ENCODE measurements around the gene C10orf143.

The C10orf143 gene

DNA sequence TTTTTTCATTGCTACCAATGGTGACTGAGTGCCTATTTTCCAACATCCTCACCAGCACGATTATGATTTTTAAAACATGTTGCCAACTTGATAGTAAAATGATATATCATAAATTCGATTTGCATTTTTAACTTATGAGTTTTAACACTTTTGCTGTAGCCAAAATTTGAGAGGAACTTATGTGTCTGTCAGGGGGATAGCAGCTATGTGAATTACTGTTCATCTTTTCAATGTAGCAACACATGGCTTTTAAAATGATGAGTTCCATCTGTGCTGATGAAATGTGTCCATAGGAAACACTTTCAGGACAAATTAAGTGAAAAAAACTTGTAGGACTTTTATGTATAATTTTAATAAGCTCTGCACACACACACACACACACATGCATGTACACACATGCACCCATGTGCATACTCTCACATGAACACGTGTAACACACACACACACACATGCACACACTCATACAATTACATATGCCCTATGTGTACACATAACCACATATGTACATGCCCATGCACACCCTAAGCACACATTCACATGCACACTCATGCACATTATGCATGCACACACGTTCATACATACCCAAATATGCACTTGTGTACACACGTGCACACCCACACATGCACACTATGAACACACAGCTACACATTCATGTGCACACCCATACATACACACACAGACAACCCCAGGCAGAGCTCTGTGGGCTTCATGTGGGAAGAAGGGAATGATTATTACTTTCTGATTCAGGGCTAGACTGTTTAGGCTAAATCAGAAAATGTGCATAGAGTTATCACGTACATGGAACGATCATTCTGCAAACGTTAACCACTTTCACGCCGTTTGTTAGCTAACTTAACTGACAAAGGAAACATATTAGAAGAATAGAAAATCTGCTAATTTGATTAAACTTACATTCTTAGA lies 68.9 kb downstream of the C10orf143 start:
- TF ChIP-seq, protein P1, sequence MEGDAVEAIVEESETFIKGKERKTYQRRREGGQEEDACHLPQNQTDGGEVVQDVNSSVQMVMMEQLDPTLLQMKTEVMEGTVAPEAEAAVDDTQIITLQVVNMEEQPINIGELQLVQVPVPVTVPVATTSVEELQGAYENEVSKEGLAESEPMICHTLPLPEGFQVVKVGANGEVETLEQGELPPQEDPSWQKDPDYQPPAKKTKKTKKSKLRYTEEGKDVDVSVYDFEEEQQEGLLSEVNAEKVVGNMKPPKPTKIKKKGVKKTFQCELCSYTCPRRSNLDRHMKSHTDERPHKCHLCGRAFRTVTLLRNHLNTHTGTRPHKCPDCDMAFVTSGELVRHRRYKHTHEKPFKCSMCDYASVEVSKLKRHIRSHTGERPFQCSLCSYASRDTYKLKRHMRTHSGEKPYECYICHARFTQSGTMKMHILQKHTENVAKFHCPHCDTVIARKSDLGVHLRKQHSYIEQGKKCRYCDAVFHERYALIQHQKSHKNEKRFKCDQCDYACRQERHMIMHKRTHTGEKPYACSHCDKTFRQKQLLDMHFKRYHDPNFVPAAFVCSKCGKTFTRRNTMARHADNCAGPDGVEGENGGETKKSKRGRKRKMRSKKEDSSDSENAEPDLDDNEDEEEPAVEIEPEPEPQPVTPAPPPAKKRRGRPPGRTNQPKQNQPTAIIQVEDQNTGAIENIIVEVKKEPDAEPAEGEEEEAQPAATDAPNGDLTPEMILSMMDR (IDR thresholded peaks at IDR 0.05) = no peak
- DNase-seq (ENCODE audit: low spot score) = peak; percentile 46
- Histone ChIP-seq H3K27ac (no peak overlapping the region), H3K4me3 (no peak overlapping the region)

DNA sequence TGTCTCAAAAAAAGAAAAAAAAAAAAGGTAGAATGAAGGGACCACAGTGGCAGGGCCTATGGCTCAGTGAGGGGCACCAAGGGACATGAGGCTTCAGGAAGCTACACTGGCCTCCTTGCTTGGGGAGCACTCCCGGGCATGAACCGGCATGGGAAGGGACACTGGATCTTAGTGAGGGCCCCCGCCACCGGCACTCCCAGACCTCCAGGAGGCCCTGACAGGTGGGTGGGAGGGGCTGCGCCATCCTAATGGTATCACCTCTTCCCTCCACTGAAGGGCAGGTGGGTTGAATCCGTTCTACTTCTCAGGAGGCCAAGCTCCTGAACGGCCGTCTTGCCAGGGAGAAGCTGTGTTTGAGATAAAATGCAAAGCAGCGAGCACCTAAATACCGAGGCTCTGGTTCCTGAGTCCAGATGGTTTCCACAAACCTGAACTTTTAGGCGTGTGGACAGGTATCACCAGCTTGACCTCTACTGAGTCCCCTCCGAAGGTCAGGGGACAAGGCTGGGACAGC lies 69.8 kb downstream of the C10orf143 start:
- H3K4me3 ChIP-seq = no peak overlapping the region
- no peak overlapping the region for H3K27ac ChIP-seq
- peak; percentile 61 for DNase-seq (ENCODE audit: low spot score)
- TF ChIP-seq, protein P1 (IDR thresholded peaks at IDR 0.05) = no peak

GRCh38 chr10:130040351-130040750 lies 70.3 kb downstream of the C10orf143 start:
- Histone ChIP-seq H3K27ac (no peak overlapping the region), H3K4me3 (no peak overlapping the region)
- DNase-seq (ENCODE audit: low spot score) = peak; percentile 49
- TF ChIP-seq, protein P1 (IDR thresholded peaks at IDR 0.05) = no peak

GRCh38 chr10:130039141-130039540 lies 71.5 kb downstream of the C10orf143 start:
- TF ChIP-seq, protein P1 (IDR thresholded peaks at IDR 0.05) = no peak
- H3K4me3 ChIP-seq = no peak overlapping the region
- H3K27ac ChIP-seq = no peak overlapping the region
- peak; percentile 24 for DNase-seq (ENCODE audit: low spot score)

DNA sequence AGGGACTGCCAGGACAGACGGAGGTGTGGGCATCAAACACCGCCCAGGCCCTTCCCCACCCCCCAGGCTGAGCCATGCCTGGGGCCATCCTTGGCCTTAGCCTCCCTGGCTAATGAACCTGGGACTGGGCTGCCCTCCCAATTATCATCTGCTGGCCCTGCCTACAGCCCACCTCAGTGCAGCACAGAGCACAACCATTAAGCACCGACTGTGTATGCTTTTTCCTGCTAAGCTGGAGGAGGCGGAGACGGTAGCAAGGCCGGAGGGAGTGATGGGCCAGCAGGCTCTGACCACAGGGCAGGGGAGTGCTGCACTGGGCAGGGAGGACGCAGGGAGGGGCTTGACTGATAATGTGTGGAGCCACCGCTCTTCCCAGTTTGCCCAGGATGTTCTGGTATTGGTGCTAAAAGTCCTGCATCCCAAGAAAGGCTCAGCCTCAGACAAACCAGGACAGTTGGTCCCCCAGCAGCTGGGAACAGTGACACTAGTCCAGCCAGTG lies 72.0 kb downstream of the C10orf143 start:
- Histone ChIP-seq H3K4me3 (no peak overlapping the region), H3K27ac (no peak overlapping the region)
- TF ChIP-seq, protein P1 (IDR thresholded peaks at IDR 0.05) = no peak
- peak; percentile 43 for DNase-seq (ENCODE audit: low spot score)

DNA sequence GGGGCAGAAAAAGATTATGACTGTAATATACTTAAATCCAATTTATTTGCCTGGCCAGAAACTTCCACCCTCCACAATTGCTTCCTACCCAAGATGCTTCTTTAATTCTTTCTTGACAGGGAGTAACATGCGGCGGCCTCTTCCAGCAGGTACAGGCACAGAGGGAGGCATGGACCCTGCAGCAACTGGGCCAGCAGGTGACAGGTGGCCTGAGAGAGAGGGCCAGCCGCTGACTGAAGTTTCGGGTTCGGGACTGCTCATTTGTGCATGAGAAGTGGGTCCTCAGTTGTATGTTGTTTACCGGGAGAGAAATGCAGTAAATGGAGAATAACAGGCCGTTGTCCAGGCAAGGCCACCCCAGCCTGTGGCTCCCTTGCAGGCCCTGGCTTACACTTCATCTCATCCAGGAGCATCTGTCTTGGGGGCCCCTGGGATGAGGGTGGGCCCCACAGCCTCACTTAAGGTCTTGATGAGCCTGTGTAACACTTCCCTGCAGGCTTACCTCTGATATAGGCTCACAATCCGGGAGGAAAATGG lies 72.5 kb downstream of the C10orf143 start:
- no peak overlapping the region for H3K4me3 ChIP-seq
- H3K27ac ChIP-seq = no peak overlapping the region
- peak; percentile 54 for DNase-seq (ENCODE audit: low spot score)
- TF ChIP-seq, protein P1 (IDR thresholded peaks at IDR 0.05) = no peak
